Body of pancreas (tissue), 4 donors: Measurements from ENCODE around the gene VCX3B.

Experiments used
- CTCF ChIP-seq, 7 experiments: fragments of 450-650 bp in 4 of 7; fragments of 200-600 bp in 3 of 7; sonication (generic) in 3 of 7; IDR thresholded peaks; one replicate each; pipeline ENCODE4 v1.5.1; 2016 to 2019; ENCODE audit warnings: antibody characterized with exemption in 7 of 7
- POLR2A ChIP-seq, 3 donors: fragments of 450-650 bp; IDR thresholded peaks; one replicate each; pipeline ENCODE4 v1.6.1; 2016; ENCODE audit warnings: antibody characterized with exemption in 3 of 3, mild to moderate bottlenecking in 2 of 3

GRCh38 chrX:8484360-8484949, 19.8 kb downstream of the VCX3B start:
- TF ChIP-seq POLR2A (IDR thresholded peaks at IDR 0.05) (no peak), CTCF (IDR thresholded peaks at IDR 0.05) (no peak)
